ENCODE measurements around the gene ADAMTS9. TPM values are rescaled to one million over a fixed set of nuclear protein-coding genes. Genes with fewer than 3 reads are reported as not detected.

ADAMTS9 gene
- total RNA-seq, 1 experiment from 2014 or later = 0.46 TPM

- H3T11ph ChIP-seq (ENCODE audit: low read length) = no peak overlapping the region
- H3K9me3 ChIP-seq (ENCODE audit: control insufficient read depth, low read depth, low read length) = no peaks in the 10 kb centered on the region
- no peak overlapping the region for H3K4ac ChIP-seq (ENCODE audit: low read depth, low read length)
- Mint-ChIP-seq H3K9me3 (no peaks in the 10 kb centered on the region; a peak in 1 of 5 replicates), H3K4me1 (peaks cover 2 to 4% of the 10 kb centered on the region in 2 experiments), H3K27ac (no peak overlapping the region), H3K4me3 (no peak overlapping the region), H3K36me3 (ENCODE audit: insufficient read depth in 1 of 3, low read depth in 3 of 3) (no peaks in the 10 kb centered on the region), H3K27me3 (ENCODE audit: low read depth) (peaks cover 53% of the 10 kb centered on the region)
- H3K27ac ChIP-seq (ENCODE audit: insufficient read length, low read depth, low read length) = no peak overlapping the region
- no peaks in the 10 kb centered on the region for H4K20me1 ChIP-seq (ENCODE audit: control insufficient read depth, insufficient read depth, insufficient read length)
- H2BK120ac ChIP-seq (ENCODE audit: low read depth, low read length, poor library complexity, severe bottlenecking) = no peak overlapping the region
- no peak overlapping the region for H3K9ac ChIP-seq (ENCODE audit: extremely low read depth, insufficient read length, low read length)
- no peaks in the 10 kb centered on the region for H3K79me2 ChIP-seq (ENCODE audit: insufficient read depth, low read length)
- H3K4me1 ChIP-seq (ENCODE audit: insufficient read depth, low read length) = no peaks in the 10 kb centered on the region
- no peak overlapping the region for H2AFZ ChIP-seq (ENCODE audit: low read length)
- H2AK5ac ChIP-seq (ENCODE audit: insufficient read length, low read length) = no peak overlapping the region
- no peak overlapping the region for H3K56ac ChIP-seq (ENCODE audit: insufficient read length, low read depth, low read length)
- no peak overlapping the region for H2BK12ac ChIP-seq (ENCODE audit: insufficient read length, low read depth, low read length)
- H2BK20ac ChIP-seq (ENCODE audit: low read depth, low read length, poor library complexity, severe bottlenecking) = no peak overlapping the region
- H3K4me2 ChIP-seq (ENCODE audit: insufficient read depth, insufficient read length, low read length) = no peak overlapping the region
- TF ChIP-seq, protein P1, sequence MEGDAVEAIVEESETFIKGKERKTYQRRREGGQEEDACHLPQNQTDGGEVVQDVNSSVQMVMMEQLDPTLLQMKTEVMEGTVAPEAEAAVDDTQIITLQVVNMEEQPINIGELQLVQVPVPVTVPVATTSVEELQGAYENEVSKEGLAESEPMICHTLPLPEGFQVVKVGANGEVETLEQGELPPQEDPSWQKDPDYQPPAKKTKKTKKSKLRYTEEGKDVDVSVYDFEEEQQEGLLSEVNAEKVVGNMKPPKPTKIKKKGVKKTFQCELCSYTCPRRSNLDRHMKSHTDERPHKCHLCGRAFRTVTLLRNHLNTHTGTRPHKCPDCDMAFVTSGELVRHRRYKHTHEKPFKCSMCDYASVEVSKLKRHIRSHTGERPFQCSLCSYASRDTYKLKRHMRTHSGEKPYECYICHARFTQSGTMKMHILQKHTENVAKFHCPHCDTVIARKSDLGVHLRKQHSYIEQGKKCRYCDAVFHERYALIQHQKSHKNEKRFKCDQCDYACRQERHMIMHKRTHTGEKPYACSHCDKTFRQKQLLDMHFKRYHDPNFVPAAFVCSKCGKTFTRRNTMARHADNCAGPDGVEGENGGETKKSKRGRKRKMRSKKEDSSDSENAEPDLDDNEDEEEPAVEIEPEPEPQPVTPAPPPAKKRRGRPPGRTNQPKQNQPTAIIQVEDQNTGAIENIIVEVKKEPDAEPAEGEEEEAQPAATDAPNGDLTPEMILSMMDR (conservative IDR thresholded peaks at IDR 0.05) = no peak
- no peak for DNase-seq
- no peak overlapping the region for H4K5ac ChIP-seq (ENCODE audit: insufficient read length, low read depth, low read length)
- no peaks in the 10 kb centered on the region for H3K23me2 ChIP-seq (ENCODE audit: insufficient read length, low read depth, low read length, poor library complexity, severe bottlenecking)
- no peak overlapping the region for H3K23ac ChIP-seq (ENCODE audit: insufficient read length, low read depth, low read length)
- H3K14ac ChIP-seq (ENCODE audit: insufficient read depth, low read length) = no peak overlapping the region
- no peak overlapping the region for H3K18ac ChIP-seq (ENCODE audit: insufficient read length, low read depth, low read length)
- peaks cover 8% of the 10 kb centered on the region; the same call in 1 of the 2 replicates for H3K27me3 ChIP-seq (ENCODE audit: insufficient read depth, low read length)
- no peak overlapping the region for H2BK5ac ChIP-seq (ENCODE audit: insufficient read length, low read length)
- H4K91ac ChIP-seq (ENCODE audit: insufficient read length, low read depth, low read length) = no peak overlapping the region
- WGBS (ENCODE audit: extremely low coverage, insufficient read length, low lambda C conversion rate) = no CpG with 5 or more reads among the region's 2 CpGs
- H2BK15ac ChIP-seq (ENCODE audit: low read depth, low read length) = no peak overlapping the region
- H4K8ac ChIP-seq (replicated peaks; ENCODE audit: insufficient read length, low read depth, low read length) = no peak overlapping the region
- no peaks in the 10 kb centered on the region for H3K79me1 ChIP-seq (ENCODE audit: insufficient read depth, low read depth, low read length, poor library complexity, severe bottlenecking)
These were observed 151.6 kb downstream of the ADAMTS9 start for GRCh38 chr3:64536166-64536565.
